ENCODE results near the gene PTPRK. TPM values are rescaled to one million over a fixed set of nuclear protein-coding genes. Genes with fewer than 3 reads are reported as not detected.

The PTPRK gene
- total and polyA plus RNA-seq, 4 donors = 12.1 to 61.2 (median 29.1) TPM

DNA sequence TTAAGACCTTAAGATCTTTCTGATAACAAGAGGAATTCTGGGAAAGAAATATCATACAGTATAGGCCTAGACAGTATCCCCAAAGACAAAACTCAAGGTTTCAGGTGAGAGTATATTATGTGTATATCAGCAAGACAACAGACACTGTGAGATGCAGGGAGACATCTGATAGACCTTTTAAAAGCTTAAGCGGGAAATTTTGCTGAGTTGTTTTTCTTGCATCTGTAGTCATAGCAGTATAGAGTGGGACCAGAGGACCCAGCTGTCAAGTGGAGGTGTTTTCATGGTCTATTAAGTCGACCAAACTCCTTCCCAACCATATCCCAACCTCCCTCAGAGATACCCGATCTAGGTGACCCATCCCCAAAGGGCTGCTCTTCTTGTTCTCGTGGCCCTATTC, 521.4 kb downstream of the PTPRK start:
- 94% methylated on average over 4 of the region's 4 CpGs for WGBS
- no peak for DNase-seq (ENCODE audit: low spot score)

DNA sequence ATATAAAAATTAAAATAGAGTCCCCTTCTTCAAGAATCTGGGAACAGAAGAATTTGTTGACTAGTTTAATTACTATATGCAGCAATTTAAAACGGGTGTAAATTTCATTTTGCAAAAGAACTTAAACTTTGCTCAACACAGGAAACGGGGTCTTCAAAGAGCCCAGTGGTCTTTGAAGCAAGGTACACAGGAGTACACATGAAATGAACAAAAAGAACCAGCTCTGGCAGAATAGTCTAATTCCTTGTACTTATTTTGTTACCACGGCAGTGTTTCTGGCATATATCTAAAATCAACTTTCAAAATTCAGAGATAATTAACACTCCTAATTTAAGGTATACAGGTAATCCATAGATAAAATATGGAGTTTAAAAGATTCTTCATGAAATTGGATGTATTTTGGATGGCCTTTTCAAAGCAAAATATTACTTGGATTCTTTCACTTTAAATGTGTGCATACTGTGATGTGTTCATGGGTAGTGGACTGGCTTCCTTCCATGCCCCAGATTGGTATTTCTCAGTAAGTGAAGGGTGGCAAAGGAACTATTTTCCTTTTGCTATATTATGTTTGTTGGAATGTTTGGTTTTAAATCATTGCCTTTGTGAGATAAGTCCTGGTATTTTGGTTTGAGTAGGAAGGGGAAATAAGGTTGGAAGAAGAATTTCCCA, 522.8 kb downstream of the PTPRK start:
- Histone ChIP-seq H3K4me3 (ENCODE audit: low read depth in 1 of 3, low read length in 3 of 3) (no peak overlapping the region), H3K9ac (ENCODE audit: low read depth in 1 of 2, low read length in 2 of 2) (no peak overlapping the region), H3K27me3 (ENCODE audit: control insufficient read depth in 4 of 4, insufficient read depth in 4 of 4, low read length in 3 of 4) (no peaks in the 10 kb centered on the region), H3K36me3 (ENCODE audit: control insufficient read depth in 4 of 4, insufficient read depth in 3 of 4, low read depth in 1 of 4, low read length in 3 of 4) (peaks cover 0 to 4% (median 0%) of the 10 kb centered on the region in 4 donors), H3K27ac (ENCODE audit: low read depth in 1 of 2, low read length in 2 of 2) (no peak overlapping the region), H3K9me3 (ENCODE audit: control insufficient read depth in 4 of 4, low read length in 3 of 4) (no peaks in the 10 kb centered on the region), H3K4me1 (ENCODE audit: control insufficient read depth in 4 of 4, insufficient read depth in 4 of 4, low read length in 3 of 4) (no peaks in the 10 kb centered on the region)
- DNase-seq (ENCODE audit: low spot score) = no peak
- 88% methylated on average over 3 of the region's 3 CpGs for WGBS
- no peak for TF ChIP-seq HNF4A (conservative IDR thresholded peaks at IDR 0.05)

More for the DNA sequence above, 521.4 kb downstream of the PTPRK start:
- TF ChIP-seq, protein P1, sequence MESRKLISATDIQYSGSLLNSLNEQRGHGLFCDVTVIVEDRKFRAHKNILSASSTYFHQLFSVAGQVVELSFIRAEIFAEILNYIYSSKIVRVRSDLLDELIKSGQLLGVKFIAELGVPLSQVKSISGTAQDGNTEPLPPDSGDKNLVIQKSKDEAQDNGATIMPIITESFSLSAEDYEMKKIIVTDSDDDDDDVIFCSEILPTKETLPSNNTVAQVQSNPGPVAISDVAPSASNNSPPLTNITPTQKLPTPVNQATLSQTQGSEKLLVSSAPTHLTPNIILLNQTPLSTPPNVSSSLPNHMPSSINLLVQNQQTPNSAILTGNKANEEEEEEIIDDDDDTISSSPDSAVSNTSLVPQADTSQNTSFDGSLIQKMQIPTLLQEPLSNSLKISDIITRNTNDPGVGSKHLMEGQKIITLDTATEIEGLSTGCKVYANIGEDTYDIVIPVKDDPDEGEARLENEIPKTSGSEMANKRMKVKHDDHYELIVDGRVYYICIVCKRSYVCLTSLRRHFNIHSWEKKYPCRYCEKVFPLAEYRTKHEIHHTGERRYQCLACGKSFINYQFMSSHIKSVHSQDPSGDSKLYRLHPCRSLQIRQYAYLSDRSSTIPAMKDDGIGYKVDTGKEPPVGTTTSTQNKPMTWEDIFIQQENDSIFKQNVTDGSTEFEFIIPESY (IDR thresholded peaks at IDR 0.05) = no peak
- peaks cover 0 to 4% (median under 1%) of the 10 kb centered on the region in 4 donors for H3K36me3 ChIP-seq (ENCODE audit: control insufficient read depth in 4 of 4, insufficient read depth in 3 of 4, low read depth in 1 of 4, low read length in 3 of 4)
- no peak overlapping the region for H3K9ac ChIP-seq (ENCODE audit: low read depth in 1 of 2, low read length in 2 of 2)
- H3K4me1 ChIP-seq (ENCODE audit: control insufficient read depth in 4 of 4, insufficient read depth in 4 of 4, low read length in 3 of 4) = no peaks in the 10 kb centered on the region
- no peak overlapping the region for H3K27ac ChIP-seq (ENCODE audit: low read depth in 1 of 2, low read length in 2 of 2)
- H3K27me3 ChIP-seq (ENCODE audit: control insufficient read depth in 4 of 4, insufficient read depth in 4 of 4, low read length in 3 of 4) = no peaks in the 10 kb centered on the region
- no peak overlapping the region for H3K4me3 ChIP-seq (ENCODE audit: low read depth in 1 of 3, low read length in 3 of 3)
- H3K9me3 ChIP-seq (ENCODE audit: control insufficient read depth in 4 of 4, low read length in 3 of 4) = no peaks in the 10 kb centered on the region

DNA sequence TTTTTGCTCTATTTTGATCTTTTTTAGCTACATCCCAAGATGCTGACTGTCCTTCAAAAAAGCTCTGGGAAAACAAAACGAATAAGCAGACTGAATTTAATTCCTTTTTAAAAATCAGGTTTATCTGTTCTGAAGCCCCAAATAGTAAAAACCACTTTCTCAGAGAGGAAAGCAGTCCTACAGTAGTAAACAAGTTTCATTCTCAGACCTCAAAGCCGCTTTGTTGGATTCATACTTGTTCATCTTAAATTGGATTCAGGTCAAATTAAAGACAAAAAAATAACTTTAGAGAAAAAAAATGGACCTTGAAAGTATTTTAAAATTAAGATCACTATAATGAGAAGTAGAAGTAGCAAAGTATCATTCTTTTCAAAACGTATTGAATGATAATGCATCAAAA, 523.5 kb downstream of the PTPRK start:
- no peak overlapping the region for H3K4me3 ChIP-seq (ENCODE audit: low read depth in 1 of 3, low read length in 3 of 3)
- H3K9me3 ChIP-seq (ENCODE audit: control insufficient read depth in 4 of 4, low read length in 3 of 4) = no peaks in the 10 kb centered on the region
- WGBS = 93% methylated on average over 3 of the region's 3 CpGs
- H3K27ac ChIP-seq (ENCODE audit: low read depth in 1 of 2, low read length in 2 of 2) = no peak overlapping the region
- peaks cover 0 to 4% (median 0%) of the 10 kb centered on the region in 4 donors for H3K36me3 ChIP-seq (ENCODE audit: control insufficient read depth in 4 of 4, insufficient read depth in 3 of 4, low read depth in 1 of 4, low read length in 3 of 4)
- no peaks in the 10 kb centered on the region for H3K4me1 ChIP-seq (ENCODE audit: control insufficient read depth in 4 of 4, insufficient read depth in 4 of 4, low read length in 3 of 4)
- TF ChIP-seq, protein P2, sequence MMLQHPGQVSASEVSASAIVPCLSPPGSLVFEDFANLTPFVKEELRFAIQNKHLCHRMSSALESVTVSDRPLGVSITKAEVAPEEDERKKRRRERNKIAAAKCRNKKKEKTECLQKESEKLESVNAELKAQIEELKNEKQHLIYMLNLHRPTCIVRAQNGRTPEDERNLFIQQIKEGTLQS (IDR thresholded peaks at IDR 0.05) = no peak
- TF ChIP-seq TAF1 (conservative IDR thresholded peaks at IDR 0.05) (no peak), NR2F2 (IDR thresholded peaks at IDR 0.05) (no peak), JUND (IDR thresholded peaks at IDR 0.05) (no peak)
- no peak for DNase-seq (ENCODE audit: low spot score)
- H3K9ac ChIP-seq (ENCODE audit: low read depth in 1 of 2, low read length in 2 of 2) = no peak overlapping the region
- H3K27me3 ChIP-seq (ENCODE audit: control insufficient read depth in 4 of 4, insufficient read depth in 4 of 4, low read length in 3 of 4) = no peaks in the 10 kb centered on the region

DNA sequence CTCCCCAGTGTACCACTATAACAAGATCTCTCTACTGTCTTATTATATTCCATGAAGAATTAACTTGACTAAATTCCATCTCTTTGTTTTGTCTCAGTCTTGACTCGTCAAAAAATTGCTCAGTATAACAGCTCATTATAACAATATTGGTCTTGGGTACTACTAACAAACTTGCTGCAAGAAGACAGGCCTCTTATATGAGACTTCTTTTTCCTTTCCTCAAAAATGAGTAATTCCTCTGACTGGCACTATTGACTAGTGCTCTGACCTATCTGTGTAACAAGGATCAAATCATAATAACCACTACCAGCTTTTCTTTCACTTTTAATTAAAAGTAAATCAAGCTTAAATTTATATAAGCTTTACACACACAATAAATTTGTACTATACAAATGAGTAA, 528.3 kb downstream of the PTPRK start:
- 96% methylated on average over 1 of the region's 1 CpG for WGBS

More for the DNA sequence above, 528.3 kb downstream of the PTPRK start:
- DNase-seq (ENCODE audit: low spot score) = no peak
- Histone ChIP-seq H3K4me3 (ENCODE audit: low read depth in 1 of 3, low read length in 3 of 3) (no peak overlapping the region), H3K27ac (ENCODE audit: low read depth in 1 of 2, low read length in 2 of 2) (no peak overlapping the region), H3K4me1 (ENCODE audit: control insufficient read depth in 4 of 4, insufficient read depth in 4 of 4, low read length in 3 of 4) (no peaks in the 10 kb centered on the region), H3K36me3 (ENCODE audit: control insufficient read depth in 4 of 4, insufficient read depth in 3 of 4, low read depth in 1 of 4, low read length in 3 of 4) (peaks cover 0 to 6% (median 0%) of the 10 kb centered on the region in 4 donors), H3K27me3 (ENCODE audit: control insufficient read depth in 4 of 4, insufficient read depth in 4 of 4, low read length in 3 of 4) (no peaks in the 10 kb centered on the region), H3K9ac (ENCODE audit: low read depth in 1 of 2, low read length in 2 of 2) (no peak overlapping the region), H3K9me3 (ENCODE audit: control insufficient read depth in 4 of 4, low read length in 3 of 4) (no peaks in the 10 kb centered on the region)
- TF ChIP-seq YY1 (IDR thresholded peaks at IDR 0.05) (no peak), RAD21 (IDR thresholded peaks at IDR 0.05) (no peak), HNF4A (conservative IDR thresholded peaks at IDR 0.05) (no peak), FOXA2 (IDR thresholded peaks at IDR 0.05) (no peak), JUND (IDR thresholded peaks at IDR 0.05) (no peak), CTCF (IDR thresholded peaks at IDR 0.05; ENCODE audit: low read depth, low read length, missing input control) (no peak), GABPA (IDR thresholded peaks at IDR 0.05 in 1 of 2, conservative IDR thresholded peaks at IDR 0.05 in 1 of 2) (no peak), REST (IDR thresholded peaks at IDR 0.05) (no peak), HNF4G (IDR thresholded peaks at IDR 0.05) (no peak)
- TF ChIP-seq, protein P1 (IDR thresholded peaks at IDR 0.05) = no peak

Data from liver (tissue), 9 donors.